ENCODE data around the gene TNFSF9. TPM values are rescaled to one million over a fixed set of nuclear protein-coding genes. Genes with fewer than 3 reads are reported as not detected.
"Not testable (repeated sequence)": the region's sequence is repeated elsewhere in the genome, so short reads cannot be mapped to it uniquely, and the experiment has no call there.

TNFSF9 gene
- total RNA-seq, 2 donors from 2014 or later, result 0.43 to 3.4 TPM

GRCh38 chr19:6500837-6501739 is 29.7 kb upstream of the TNFSF9 start:
- no peak for ATAC-seq
- no peak for DNase-seq (ENCODE audit: low spot score in 2 of 2)
- no peak overlapping the region for H3K27ac Mint-ChIP-seq
- H3K9me3 Mint-ChIP-seq, result no peaks in the 10 kb centered on the region
- H3K36me3 Mint-ChIP-seq, result no peaks in the 10 kb centered on the region

- Mint-ChIP-seq H3K36me3 (no peaks in the 10 kb centered on the region), H3K27ac (no peak within 1 kb of the TSS), H3K9me3 (no peaks in the 10 kb centered on the region)
- peak in 1 of 2 donors; percentile 59 for DNase-seq (ENCODE audit: low spot score in 2 of 2)
- peak; percentile 58 to 78 for ATAC-seq
Measured at GRCh38 chr19:6501740-6502648, 28.8 kb upstream of the TNFSF9 start, which contains the start of gene TUBB4A. TUBB4A (minus strand) TSS chr19:6502309; CDS start chr19:6502212, 97 bp downstream.

- Mint-ChIP-seq H3K9me3 (no peaks in the 10 kb centered on the region), H3K36me3 (no peaks in the 10 kb centered on the region), H3K27ac (no peak overlapping the region)
- no peak for ATAC-seq
- DNase-seq (ENCODE audit: low spot score in 2 of 2), result no peak
Measured at GRCh38 chr19:6503407-6504201, 27.2 kb upstream of the TNFSF9 start.

GRCh38 chr19:6508028-6508771 is 22.6 kb upstream of the TNFSF9 start:
- not testable (repeated sequence) for H3K36me3 Mint-ChIP-seq; DNase-seq (ENCODE audit: low spot score in 2 of 2); H3K9me3 Mint-ChIP-seq; ATAC-seq
- peak overlapping the region in 1 of 2 donors; percentile 29 for H3K27ac Mint-ChIP-seq

- ATAC-seq, result no peak
- Mint-ChIP-seq H3K27ac (no peak overlapping the region), H3K9me3 (no peaks in the 10 kb centered on the region), H3K36me3 (no peaks in the 10 kb centered on the region)
- DNase-seq (ENCODE audit: low spot score in 2 of 2), result no peak
Measured at GRCh38 chr19:6509118-6509971, 21.5 kb upstream of the TNFSF9 start.

GRCh38 chr19:6510618-6511017 is 20.2 kb upstream of the TNFSF9 start:
- no peaks in the 10 kb centered on the region for H3K9me3 Mint-ChIP-seq
- H3K36me3 Mint-ChIP-seq, result no peaks in the 10 kb centered on the region
- DNase-seq (ENCODE audit: low spot score in 2 of 2) (no peak), ATAC-seq (no peak)
- H3K27ac Mint-ChIP-seq, result no peak overlapping the region

- Mint-ChIP-seq H3K9me3 (no peaks in the 10 kb centered on the region), H3K27ac (no peak overlapping the region), H3K36me3 (no peaks in the 10 kb centered on the region)
- DNase-seq (ENCODE audit: low spot score in 2 of 2), result no peak
- no peak for ATAC-seq
Measured at GRCh38 chr19:6514089-6514488, 16.7 kb upstream of the TNFSF9 start.

- H3K27ac Mint-ChIP-seq, result peak overlapping the region in 1 of 2 donors; percentile 44
Measured at GRCh38 chr19:6514926-6515544, 15.8 kb upstream of the TNFSF9 start.

GRCh38 chr19:6516018-6516658 is 14.7 kb upstream of the TNFSF9 start:
- ATAC-seq (peak; percentile 62 to 67), DNase-seq (ENCODE audit: low spot score in 2 of 2) (peak; percentile 73 to 83)
- Mint-ChIP-seq H3K9me3 (no peaks in the 10 kb centered on the region), H3K36me3 (no peaks in the 10 kb centered on the region), H3K27ac (peak overlapping the region; percentile 77 to 94)

More at GRCh38 chr19:6514926-6515544, 15.8 kb upstream of the TNFSF9 start:
- ATAC-seq (no peak), DNase-seq (ENCODE audit: low spot score in 2 of 2) (no peak)
- no peaks in the 10 kb centered on the region for H3K9me3 Mint-ChIP-seq
- no peaks in the 10 kb centered on the region for H3K36me3 Mint-ChIP-seq

- Mint-ChIP-seq H3K9me3 (no peaks in the 10 kb centered on the region), H3K27ac (peak overlapping the region; percentile 77 to 89), H3K36me3 (no peaks in the 10 kb centered on the region)
- ATAC-seq, result peak; percentile 79 to 82
- DNase-seq (ENCODE audit: low spot score in 2 of 2), result peak; percentile 90 to 98
Measured at GRCh38 chr19:6516659-6517291, 14.1 kb upstream of the TNFSF9 start.

- peak; percentile 13 to 60 for ATAC-seq
- peak overlapping the region; percentile 77 to 78 for H3K27ac Mint-ChIP-seq
- no peaks in the 10 kb centered on the region for H3K9me3 Mint-ChIP-seq
- peak; percentile 19 to 74 for DNase-seq (ENCODE audit: low spot score in 2 of 2)
- no peaks in the 10 kb centered on the region for H3K36me3 Mint-ChIP-seq
Measured at GRCh38 chr19:6518145-6518911, 12.5 kb upstream of the TNFSF9 start.

GRCh38 chr19:6519289-6519688 is 11.5 kb upstream of the TNFSF9 start:
- ATAC-seq, result peak; percentile 3 to 43
- Mint-ChIP-seq H3K9me3 (no peaks in the 10 kb centered on the region), H3K27ac (peak overlapping the region; percentile 70 to 77), H3K36me3 (no peaks in the 10 kb centered on the region)
- no peak for DNase-seq (ENCODE audit: low spot score in 2 of 2)
